ENCODE data around the gene SLC17A6.
A peak's percentile ranks its signal among the peaks of the same experiment; 100 is the strongest.

- TF ChIP-seq POLR2A (IDR thresholded peaks at IDR 0.05) = no peak
- TF ChIP-seq CTCF (IDR thresholded peaks at IDR 0.05) = peak; percentile 50 to 69 (median 57)
- TF ChIP-seq POLR2AphosphoS5 (IDR thresholded peaks at IDR 0.05) = no peak
- TF ChIP-seq EP300 (IDR thresholded peaks at IDR 0.05) = no peak
Observed at GRCh38 chr11:22304337-22304961, 33.7 kb upstream of the SLC17A6 start.
